Epithelial cell of proximal tubule (primary cell): ENCODE measurements around the gene PFKM. TPM values are rescaled to one million over a fixed set of nuclear protein-coding genes. Genes with fewer than 3 reads are reported as not detected.

ENCODE experiments used
- DNase-seq: peaks from one replicate; pipeline ENCODE4 v3.0.0-alpha.2; 2011; ENCODE audit warnings: low read depth
- H3K4me3 ChIP-seq: 2 replicates; pipeline ENCODE4 v1.5.1; 2011; ENCODE audit warnings: low read depth, mild to moderate bottlenecking, low read length
- total RNA-seq: library from RNA; depleted of rRNA; stranded (reverse); fragments of >200 nt; gene quantifications from 2 replicates; pipeline ENCODE4 v1.2.3, GENCODE V29; 2015
- TF ChIP-seq, protein P1 (sequence below): conservative IDR thresholded peaks from 2 replicates; pipeline ENCODE4 v1.5.1; 2012; ENCODE audit warnings: low read depth, mild to moderate bottlenecking, low read length

The PFKM gene
- total RNA-seq, 1 donor from 2014 or later: 23.9 TPM

- DNase-seq: no peak
- H3K4me3 ChIP-seq: no peak overlapping the region
Observed at GRCh38 chr12:48179466-48179865, 60.3 kb downstream of the PFKM start.

DNA sequence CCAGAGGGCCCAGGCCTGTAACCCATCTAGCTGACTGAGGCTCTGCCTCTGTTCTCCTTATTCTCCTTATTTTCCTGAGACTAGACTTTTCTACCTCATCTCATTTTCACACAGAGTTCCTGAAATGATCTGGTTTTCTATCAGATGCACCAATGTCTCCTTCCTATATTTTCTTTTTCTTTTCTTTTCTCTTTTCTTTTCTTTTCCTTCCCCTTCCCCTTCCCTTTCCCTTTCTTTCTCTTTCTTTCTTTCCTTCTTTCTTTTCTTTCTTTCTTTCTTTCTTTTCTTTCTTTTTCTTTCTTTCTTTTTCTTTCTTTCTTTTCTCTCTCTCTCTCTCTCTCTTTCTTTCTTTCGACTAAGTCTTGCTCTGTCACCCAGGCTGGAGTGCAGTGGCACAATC is 61.3 kb downstream of the PFKM start:
- H3K4me3 ChIP-seq: no peak overlapping the region
- TF ChIP-seq, protein P1, sequence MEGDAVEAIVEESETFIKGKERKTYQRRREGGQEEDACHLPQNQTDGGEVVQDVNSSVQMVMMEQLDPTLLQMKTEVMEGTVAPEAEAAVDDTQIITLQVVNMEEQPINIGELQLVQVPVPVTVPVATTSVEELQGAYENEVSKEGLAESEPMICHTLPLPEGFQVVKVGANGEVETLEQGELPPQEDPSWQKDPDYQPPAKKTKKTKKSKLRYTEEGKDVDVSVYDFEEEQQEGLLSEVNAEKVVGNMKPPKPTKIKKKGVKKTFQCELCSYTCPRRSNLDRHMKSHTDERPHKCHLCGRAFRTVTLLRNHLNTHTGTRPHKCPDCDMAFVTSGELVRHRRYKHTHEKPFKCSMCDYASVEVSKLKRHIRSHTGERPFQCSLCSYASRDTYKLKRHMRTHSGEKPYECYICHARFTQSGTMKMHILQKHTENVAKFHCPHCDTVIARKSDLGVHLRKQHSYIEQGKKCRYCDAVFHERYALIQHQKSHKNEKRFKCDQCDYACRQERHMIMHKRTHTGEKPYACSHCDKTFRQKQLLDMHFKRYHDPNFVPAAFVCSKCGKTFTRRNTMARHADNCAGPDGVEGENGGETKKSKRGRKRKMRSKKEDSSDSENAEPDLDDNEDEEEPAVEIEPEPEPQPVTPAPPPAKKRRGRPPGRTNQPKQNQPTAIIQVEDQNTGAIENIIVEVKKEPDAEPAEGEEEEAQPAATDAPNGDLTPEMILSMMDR: no peak
- no peak for DNase-seq

More at GRCh38 chr12:48179466-48179865, 60.3 kb downstream of the PFKM start:
- TF ChIP-seq, protein P1: no peak

DNA sequence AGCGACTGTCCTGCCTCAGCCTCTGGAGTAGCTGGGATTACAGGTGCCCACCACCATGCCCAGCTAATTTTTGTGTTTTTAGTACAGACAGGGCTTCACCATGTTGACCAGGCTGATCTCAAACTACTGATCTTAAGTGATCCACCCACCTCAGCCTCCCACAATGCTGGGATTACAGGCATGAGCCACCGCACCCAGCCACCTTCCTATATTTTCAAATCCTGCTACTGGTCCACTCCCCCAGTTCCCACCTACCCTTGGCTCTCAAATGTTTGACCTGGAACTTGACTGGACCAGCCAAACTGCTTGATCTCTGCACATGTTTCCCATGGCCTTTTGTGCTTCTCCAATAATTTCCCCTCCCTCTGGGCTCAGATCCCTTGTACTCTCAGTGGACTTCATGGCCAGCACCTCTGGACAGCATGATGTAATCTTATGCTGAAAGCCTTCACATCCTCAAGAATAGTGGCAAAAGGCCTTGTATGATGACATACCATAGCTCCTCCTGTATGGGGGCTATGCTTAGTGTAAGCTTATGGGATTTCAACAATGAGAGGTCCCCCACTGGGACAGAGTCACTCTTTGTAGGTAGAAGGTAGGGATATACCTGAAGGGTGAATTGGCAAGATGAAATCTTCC is 61.8 kb downstream of the PFKM start:
- TF ChIP-seq, protein P1: no peak
- no peak for DNase-seq
- H3K4me3 ChIP-seq: no peak overlapping the region

GRCh38 chr12:48182631-48183030 is 63.5 kb downstream of the PFKM start:
- no peak for DNase-seq
- peak overlapping the region; percentile 62 for H3K4me3 ChIP-seq
- TF ChIP-seq, protein P1: no peak

GRCh38 chr12:48183091-48183875 is 64.1 kb downstream of the PFKM start, which contains the start of gene CCDC184:
TSS of gene CCDC184 (plus strand) at chr12:48183644. CDS start at chr12:48184123, 479 bp downstream.
- DNase-seq: no peak
- TF ChIP-seq, protein P1: peak; percentile 21
- peak within 1 kb of the TSS; percentile 62 for H3K4me3 ChIP-seq

- DNase-seq: no peak
- TF ChIP-seq, protein P1: no peak
- H3K4me3 ChIP-seq: peak overlapping the region; percentile 62
Observed at GRCh38 chr12:48183876-48184548, 64.8 kb downstream of the PFKM start.
